ENCODE results near the gene NOLC1. TPM values are rescaled to one million over a fixed set of nuclear protein-coding genes. Genes with fewer than 3 reads are reported as not detected.
A peak's percentile ranks its signal among the peaks of the same experiment; 100 is the strongest.

Gene NOLC1
- total and polyA plus RNA-seq, 2 of the 13 experiments (the other 11 are each of a cell fraction or from before 2014, with no cell fraction given), result 50.6 to 81.0 TPM

DNA sequence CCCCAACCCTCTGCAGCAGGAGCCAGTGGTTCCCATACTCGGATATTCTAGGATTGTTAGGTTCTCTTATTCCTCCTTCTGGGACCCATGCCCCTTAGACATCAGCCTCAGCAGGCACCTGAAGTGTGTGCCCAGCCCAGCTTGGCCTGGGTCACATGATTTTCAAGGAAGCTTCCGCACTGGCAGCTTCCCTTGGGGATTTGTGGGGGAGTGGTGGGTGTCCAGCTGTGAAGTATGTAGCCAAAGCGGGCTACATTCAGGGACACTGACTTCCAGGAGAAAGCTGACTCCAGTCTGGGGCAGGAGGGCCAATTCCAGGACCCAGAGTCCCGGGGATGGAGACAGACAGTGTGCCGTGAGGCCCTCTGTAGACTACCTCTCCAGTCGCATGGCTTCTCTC is 33.3 kb upstream of the NOLC1 start:
- CTCF ChIA-PET (ENCODE audit: low intra/inter-chr PET ratio, low total read pairs), result no interaction called here
- peaks cover 0 to 7% of the 10 kb centered on the region in 2 experiments; a peak in 2 of 5 replicates for H3K27me3 ChIP-seq (ENCODE audit: control insufficient read depth in 1 of 2, insufficient read depth in 2 of 2, low read length in 2 of 2)
- H3K36me3 ChIP-seq (replicated peaks in 1 of 2; ENCODE audit: control insufficient read depth in 1 of 2, insufficient read depth in 2 of 2, low read length in 2 of 2), result no peaks in the 10 kb centered on the region
- TF ChIP-seq SAP130 (CRISPR knock-in tag; IDR thresholded peaks at IDR 0.05; ENCODE audit: low read depth), result 0 out of 2 replicates have a peak, but pooled peaks have one; percentile 6
- no peak for TF ChIP-seq MBNL3 (CRISPR knock-in tag; conservative IDR thresholded peaks at IDR 0.05)
- no peak overlapping the region for H3K27ac ChIP-seq (ENCODE audit: extremely low read length, insufficient read depth, low read length)
- ATAC-seq (no peak), FAIRE-seq (no peak), DNase-seq (ENCODE audit: low spot score) (no peak)
- intact Hi-C loops (cut with micrococcal nuclease; ENCODE audit: unreplicated experiment) (loop anchor here (5.0 kb wide), 1 partner anchor 52 kb away; the partner anchor contains the start of gene HPS6), in situ Hi-C loops (cut with HindIII; ENCODE audit: extremely low pct_ligation_motif_present, low pct_unique_long_range_greater_than_20kb) (no loop called here)
- H3K79me2 ChIP-seq (ENCODE audit: insufficient read depth, low read length), result peaks cover 5% of the 10 kb centered on the region
- no peaks in the 10 kb centered on the region for H3K9me3 ChIP-seq (ENCODE audit: low read length)
- peaks cover 69% of the 10 kb centered on the region for H3K4me1 ChIP-seq (ENCODE audit: insufficient read depth, low read length)
- BruUV-seq (replicated peaks), result TSS peak; percentile 35
- H3K9ac ChIP-seq (ENCODE audit: insufficient read depth, low read depth, low read length), result peak overlapping the region; percentile 51; the same call in 1 of the 2 replicates
- POLR2A ChIA-PET, result interaction anchor here (0.7 to 1.4 kb wide), 5 partner anchors 9 to 63 kb away, joined by 3 to 5 read pairs (median 3); partner anchors contain the start of genes ARMH3 and NOLC1
- H3K4me2 ChIP-seq (ENCODE audit: low read depth, low read length), result peak overlapping the region; percentile 96
- no peak overlapping the region for H2AFZ ChIP-seq (ENCODE audit: low read length)
- 80% methylated on average over 2 of the region's 6 CpGs for WGBS (ENCODE audit: low lambda C conversion rate)
- H4K20me1 ChIP-seq (ENCODE audit: insufficient read depth, low read length), result no peaks in the 10 kb centered on the region
- H3K4me3 ChIP-seq (replicated peaks in 1 of 3; ENCODE audit: insufficient read depth in 1 of 3, low read depth in 2 of 3, low read length in 3 of 3), result peak overlapping the region in 1 of 3 experiments; percentile 84; a peak in 3 of 6 replicates

DNA sequence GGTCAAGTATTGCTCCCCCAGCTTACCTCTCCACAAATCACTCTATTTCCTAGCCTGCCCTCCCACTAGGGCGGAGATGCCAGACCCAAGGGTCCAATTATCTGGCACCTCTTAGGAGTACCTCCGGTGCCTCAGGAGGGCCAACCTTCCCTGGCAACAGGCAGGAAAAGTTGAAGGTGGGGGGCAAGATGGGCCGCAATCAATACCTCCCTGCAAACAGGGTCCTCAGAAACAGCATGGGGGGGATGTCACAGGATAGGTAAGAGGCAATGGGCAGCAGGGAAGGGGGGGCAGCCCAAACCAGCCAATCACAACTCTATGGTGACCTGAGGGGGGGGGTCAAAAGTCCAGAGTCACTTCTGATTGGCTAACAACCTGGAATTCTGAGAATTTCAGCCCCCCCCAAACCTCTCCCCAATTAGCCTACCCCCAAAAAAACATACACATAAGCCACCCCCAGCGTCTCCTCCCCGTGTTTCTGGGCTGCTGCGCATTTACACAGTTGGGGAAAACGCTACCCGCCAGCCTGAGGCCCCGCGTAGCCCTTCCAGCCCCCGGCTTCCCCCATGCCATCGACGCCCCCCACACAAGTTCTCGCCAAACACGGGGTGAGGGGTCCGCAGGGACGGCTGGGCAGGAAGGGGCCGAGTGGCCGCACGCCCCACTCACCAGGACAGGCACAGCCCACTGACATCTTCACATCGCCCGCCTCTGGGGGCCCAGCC is 32.6 kb upstream of the NOLC1 start:
- H3K27ac ChIP-seq (ENCODE audit: extremely low read length, insufficient read depth, low read length), result no peak overlapping the region
- H3K36me3 ChIP-seq (replicated peaks in 1 of 2; ENCODE audit: control insufficient read depth in 1 of 2, insufficient read depth in 2 of 2, low read length in 2 of 2), result no peaks in the 10 kb centered on the region
- ChIA-PET CTCF (ENCODE audit: low intra/inter-chr PET ratio, low total read pairs) (no interaction called here), POLR2A (interaction anchor here (0.7 to 1.2 kb wide), 4 partner anchors 8 to 53 kb away, joined by 3 to 5 read pairs (median 4); partner anchors contain the start of gene NOLC1)
- peak overlapping the region; percentile 75 to 84 (median 83) for H3K4me3 ChIP-seq (replicated peaks in 1 of 3; ENCODE audit: insufficient read depth in 1 of 3, low read depth in 2 of 3, low read length in 3 of 3)
- peaks cover 69% of the 10 kb centered on the region for H3K4me1 ChIP-seq (ENCODE audit: insufficient read depth, low read length)
- H3K9me3 ChIP-seq (ENCODE audit: low read length), result no peaks in the 10 kb centered on the region
- in situ Hi-C loops (cut with HindIII; ENCODE audit: extremely low pct_ligation_motif_present, low pct_unique_long_range_greater_than_20kb) (no loop called here), intact Hi-C loops (cut with micrococcal nuclease; ENCODE audit: unreplicated experiment) (loop anchor here (5.0 kb wide), 1 partner anchor 52 kb away; the partner anchor contains the start of gene HPS6)
- no TSS peak for BruUV-seq (replicated peaks)
- no peak overlapping the region for H2AFZ ChIP-seq (ENCODE audit: low read length)
- peak overlapping the region; percentile 70 for H3K9ac ChIP-seq (ENCODE audit: insufficient read depth, low read depth, low read length)
- peak overlapping the region; percentile 96 for H3K4me2 ChIP-seq (ENCODE audit: low read depth, low read length)
- no peak for FAIRE-seq
- WGBS (ENCODE audit: low lambda C conversion rate), result 2% methylated on average over 11 of the region's 22 CpGs
- ATAC-seq, result no peak
- no peaks in the 10 kb centered on the region for H4K20me1 ChIP-seq (ENCODE audit: insufficient read depth, low read length)
- peaks cover 0 to 7% of the 10 kb centered on the region in 2 experiments; a peak in 2 of 5 replicates for H3K27me3 ChIP-seq (ENCODE audit: control insufficient read depth in 1 of 2, insufficient read depth in 2 of 2, low read length in 2 of 2)
- DNase-seq (ENCODE audit: low spot score), result no peak
- H3K79me2 ChIP-seq (ENCODE audit: insufficient read depth, low read length), result no peaks in the 10 kb centered on the region
- TF ChIP-seq AKAP8 (CRISPR knock-in tag; IDR thresholded peaks at IDR 0.05), result no peak
- no peak for TF ChIP-seq TCF7L2 (IDR thresholded peaks at IDR 0.05; ENCODE audit: low read depth, low read length)
- no peak for TF ChIP-seq KLF15 (CRISPR knock-in tag; IDR thresholded peaks at IDR 0.05; ENCODE audit: borderline replicate concordance)
- TF ChIP-seq FIP1L1 (IDR thresholded peaks at IDR 0.05; ENCODE audit: borderline replicate concordance, insufficient read depth, low read depth, low read length), result no peak
- TF ChIP-seq, protein P1, sequence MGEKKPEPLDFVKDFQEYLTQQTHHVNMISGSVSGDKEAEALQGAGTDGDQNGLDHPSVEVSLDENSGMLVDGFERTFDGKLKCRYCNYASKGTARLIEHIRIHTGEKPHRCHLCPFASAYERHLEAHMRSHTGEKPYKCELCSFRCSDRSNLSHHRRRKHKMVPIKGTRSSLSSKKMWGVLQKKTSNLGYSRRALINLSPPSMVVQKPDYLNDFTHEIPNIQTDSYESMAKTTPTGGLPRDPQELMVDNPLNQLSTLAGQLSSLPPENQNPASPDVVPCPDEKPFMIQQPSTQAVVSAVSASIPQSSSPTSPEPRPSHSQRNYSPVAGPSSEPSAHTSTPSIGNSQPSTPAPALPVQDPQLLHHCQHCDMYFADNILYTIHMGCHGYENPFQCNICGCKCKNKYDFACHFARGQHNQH (CRISPR knock-in tag; IDR thresholded peaks at IDR 0.05), result no peak
- no peak for TF ChIP-seq MYNN (CRISPR knock-in tag; IDR thresholded peaks at IDR 0.05; ENCODE audit: low read depth)
- TF ChIP-seq PITX1 (CRISPR knock-in tag; IDR thresholded peaks at IDR 0.05), result no peak; the same call in 1 of the 2 replicates
- peak; percentile 80 for TF ChIP-seq NFYB (CRISPR knock-in tag; IDR thresholded peaks at IDR 0.05)
- TF ChIP-seq MTF1 (CRISPR knock-in tag; IDR thresholded peaks at IDR 0.05), result no peak
- TF ChIP-seq RAD51 (IDR thresholded peaks at IDR 0.05; ENCODE audit: borderline replicate concordance), result no peak
- no peak for TF ChIP-seq IKZF1 (IDR thresholded peaks at IDR 0.05)
- TF ChIP-seq YEATS4 (CRISPR knock-in tag; IDR thresholded peaks at IDR 0.05; ENCODE audit: borderline replicate concordance), result no peak
- no peak for TF ChIP-seq HNF4A (CRISPR knock-in tag; IDR thresholded peaks at IDR 0.05)
- TF ChIP-seq, protein P2, sequence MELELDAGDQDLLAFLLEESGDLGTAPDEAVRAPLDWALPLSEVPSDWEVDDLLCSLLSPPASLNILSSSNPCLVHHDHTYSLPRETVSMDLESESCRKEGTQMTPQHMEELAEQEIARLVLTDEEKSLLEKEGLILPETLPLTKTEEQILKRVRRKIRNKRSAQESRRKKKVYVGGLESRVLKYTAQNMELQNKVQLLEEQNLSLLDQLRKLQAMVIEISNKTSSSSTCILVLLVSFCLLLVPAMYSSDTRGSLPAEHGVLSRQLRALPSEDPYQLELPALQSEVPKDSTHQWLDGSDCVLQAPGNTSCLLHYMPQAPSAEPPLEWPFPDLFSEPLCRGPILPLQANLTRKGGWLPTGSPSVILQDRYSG (CRISPR knock-in tag; IDR thresholded peaks at IDR 0.05), result no peak
- TF ChIP-seq KLF11 (CRISPR knock-in tag; IDR thresholded peaks at IDR 0.05), result no peak

Measured in HepG2 (cell line).